ENCODE data around the gene LPO.

The LPO gene

GRCh38 chr17:58262149-58262548, 23.8 kb downstream of the LPO start:
- DNase-seq (ENCODE audit: low read depth, low spot score), result no peak

GRCh38 chr17:58263773-58264172, 25.4 kb downstream of the LPO start:
- no peak for DNase-seq (ENCODE audit: low read depth, low spot score)

- DNase-seq (ENCODE audit: low read depth, low spot score), result no peak
Observed at GRCh38 chr17:58264407-58265103, 26.2 kb downstream of the LPO start.

GRCh38 chr17:58265271-58265670, 26.9 kb downstream of the LPO start:
- no peak for DNase-seq (ENCODE audit: low read depth, low spot score)

GRCh38 chr17:58265902-58266875, 27.8 kb downstream of the LPO start:
- no peak for DNase-seq (ENCODE audit: low read depth, low spot score)

- DNase-seq (ENCODE audit: low read depth, low spot score), result no peak
Observed at GRCh38 chr17:58267347-58268324, 29.3 kb downstream of the LPO start.

- no peak for DNase-seq (ENCODE audit: low read depth, low spot score)
Observed at GRCh38 chr17:58268326-58268725, 29.9 kb downstream of the LPO start.

- DNase-seq (ENCODE audit: low read depth, low spot score), result no peak
Observed at GRCh38 chr17:58268774-58269556, 30.6 kb downstream of the LPO start.

GRCh38 chr17:58269557-58270291, 31.3 kb downstream of the LPO start:
- DNase-seq (ENCODE audit: low read depth, low spot score), result no peak

- DNase-seq (ENCODE audit: low read depth, low spot score), result no peak
Observed at GRCh38 chr17:58270476-58271215, 32.3 kb downstream of the LPO start.

GRCh38 chr17:58271216-58271931, 33.0 kb downstream of the LPO start:
- DNase-seq (ENCODE audit: low read depth, low spot score), result no peak

GRCh38 chr17:58272367-58273280, 34.2 kb downstream of the LPO start:
- DNase-seq (ENCODE audit: low read depth, low spot score), result no peak

GRCh38 chr17:58273453-58274104, 35.2 kb downstream of the LPO start:
- DNase-seq (ENCODE audit: low read depth, low spot score), result no peak

GRCh38 chr17:58275417-58275816, 37.0 kb downstream of the LPO start:
- DNase-seq (ENCODE audit: low read depth, low spot score), result no peak

- peak; percentile 23 for DNase-seq (ENCODE audit: low read depth, low spot score)
Observed at GRCh38 chr17:58276423-58276822, 38.0 kb downstream of the LPO start.

- DNase-seq (ENCODE audit: low read depth, low spot score), result no peak
Observed at GRCh38 chr17:58277107-58277801, 38.9 kb downstream of the LPO start.

All from ELF-1 (cell line).